Measurements from ENCODE around the gene LRRC1.

GRCh38 chr6:53834132-53834531, 39.3 kb downstream of the LRRC1 start:
- TF ChIP-seq POLR2AphosphoS5 (IDR thresholded peaks at IDR 0.05; ENCODE audit: low read depth, low read length) (no peak), SIN3A (IDR thresholded peaks at IDR 0.05; ENCODE audit: borderline replicate concordance, insufficient read depth, low read length) (no peak), TAF1 (IDR thresholded peaks at IDR 0.05; ENCODE audit: borderline replicate concordance, insufficient read depth, low read length) (no peak)
